Spinal cord (tissue), 10 donors: ENCODE measurements around the gene PLA2G4F. TPM values are rescaled to one million over a fixed set of nuclear protein-coding genes. Genes with fewer than 3 reads are reported as not detected.

Experiments
- DNase-seq, 6 donors: peaks; one replicate each; pipeline versions ENCODE4 v3.0.0 to v3.0.0-alpha.2; 2013 to 2015; ENCODE audit warnings: low spot score in 6 of 6, low read depth in 4 of 6
- H3K27ac ChIP-seq: one replicate; pipeline ENCODE4 v1.5.1; 2013; ENCODE audit warnings: low read depth, low read length, control low read depth
- H3K27me3 ChIP-seq: one replicate; pipeline ENCODE4 v1.6.1; 2013; ENCODE audit warnings: low read length; ENCODE audit not compliant: control insufficient read depth, insufficient read depth
- H3K36me3 ChIP-seq: one replicate; pipeline ENCODE4 v1.6.1; 2013; ENCODE audit warnings: low read length; ENCODE audit not compliant: control insufficient read depth, insufficient read depth
- H3K4me1 ChIP-seq: one replicate; pipeline ENCODE4 v1.6.1; 2013; ENCODE audit warnings: low read length; ENCODE audit not compliant: control insufficient read depth, insufficient read depth
- H3K4me3 ChIP-seq: one replicate; pipeline ENCODE4 v1.5.1; 2013; ENCODE audit warnings: low read depth, low read length, control low read depth
- H3K9me3 ChIP-seq: one replicate; pipeline ENCODE4 v1.6.1; 2013; ENCODE audit warnings: low read length; ENCODE audit not compliant: control insufficient read depth, insufficient read depth
- WGBS: methylation state at CpG from one replicate; pipeline ENCODE4 v1.1.5; 2013; ENCODE audit warnings: missing lambda C conversion rate; ENCODE audit not compliant: insufficient coverage; 5-methylcytosine and 5-hydroxymethylcytosine counted together
- polyA plus RNA-seq, 2 donors: library from polyadenylated mRNA; unstranded; fragments of 120-200 nt; gene quantifications; one replicate each; pipeline ENCODE4 v1.2.1, GENCODE V29; 2013; ENCODE audit not compliant: insufficient read length in 2 of 2
- total RNA-seq, 2 donors: library from RNA; depleted of rRNA in 1 of 2; stranded (reverse); fragments of 120-200 nt in 1 of 2; fragments of >200 nt in 1 of 2; gene quantifications; one replicate each; pipeline versions ENCODE4 v1.2.3 to v1.2.4, GENCODE V29; 2013 to 2014
- donor health status: healthy.

PLA2G4F gene
- total and polyA plus RNA-seq, 4 donors, result 0.11 to 0.25 (median 0.21) TPM; not detected in 1

DNA sequence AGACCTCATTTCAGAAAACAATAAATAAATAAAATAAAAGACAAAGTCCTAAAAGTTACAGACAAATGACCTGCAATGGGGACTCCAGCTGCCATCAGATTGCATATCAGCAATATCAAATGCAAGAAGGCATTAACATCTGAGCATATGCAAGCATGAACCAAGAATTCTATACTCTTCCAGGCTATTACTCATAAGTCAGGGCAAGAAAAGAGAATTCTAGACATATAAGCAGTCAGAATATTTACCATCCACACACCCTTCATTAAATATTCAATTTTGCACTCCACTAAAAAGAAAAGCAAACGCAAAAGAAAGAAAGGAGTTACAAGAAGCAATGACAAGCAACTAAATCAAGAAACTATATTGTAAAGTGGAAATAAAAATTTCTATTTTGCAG lies 21.1 kb downstream of the PLA2G4F start:
- no peaks in the 10 kb centered on the region for H3K27me3 ChIP-seq
- H3K27ac ChIP-seq, result no peak overlapping the region
- no peak for DNase-seq
- H3K4me1 ChIP-seq, result peaks cover 5% of the 10 kb centered on the region
- H3K9me3 ChIP-seq, result no peaks in the 10 kb centered on the region
- no CpG with 5 or more reads among the region's 1 CpG for WGBS
- H3K36me3 ChIP-seq, result no peaks in the 10 kb centered on the region
- H3K4me3 ChIP-seq, result no peak overlapping the region

GRCh38 chr15:42134617-42135245 lies 21.7 kb downstream of the PLA2G4F start:
- 100% methylated on average over 5 of the region's 6 CpGs for WGBS
- no peaks in the 10 kb centered on the region for H3K36me3 ChIP-seq

DNA sequence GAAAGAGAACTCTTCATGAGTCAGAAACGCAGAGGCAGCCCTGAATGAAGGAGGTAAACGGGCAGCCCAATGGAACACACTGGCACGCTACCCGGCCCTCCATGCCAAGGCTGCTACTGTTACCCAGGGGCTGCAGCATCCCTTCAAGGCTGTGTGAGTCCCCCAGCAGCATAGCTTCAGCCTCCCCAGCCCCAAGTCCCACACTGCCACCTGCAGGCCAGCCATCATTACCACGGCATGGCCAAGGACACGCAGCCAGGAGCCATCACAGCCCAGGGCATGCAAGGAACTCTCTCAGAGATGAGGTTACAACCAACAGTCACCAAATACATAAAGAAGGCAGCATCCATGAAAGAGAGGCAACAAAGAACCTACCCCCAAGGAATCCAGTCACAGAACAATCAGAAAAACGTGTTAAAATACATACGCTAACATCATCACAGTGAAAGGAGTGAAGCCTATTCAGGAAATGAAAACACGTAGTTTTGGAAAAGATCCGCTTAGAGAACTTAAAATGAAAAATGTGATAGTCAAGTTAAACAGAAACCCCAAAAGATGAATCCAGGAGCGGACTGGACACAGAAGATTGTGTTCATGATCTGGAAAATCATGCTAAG lies 22.4 kb downstream of the PLA2G4F start:
- no peaks in the 10 kb centered on the region for H3K36me3 ChIP-seq
- H3K9me3 ChIP-seq, result no peaks in the 10 kb centered on the region
- H3K4me1 ChIP-seq, result peaks cover 5% of the 10 kb centered on the region
- H3K4me3 ChIP-seq, result no peak overlapping the region
- H3K27ac ChIP-seq, result no peak overlapping the region
- no peak for DNase-seq
- no peaks in the 10 kb centered on the region for H3K27me3 ChIP-seq
- WGBS, result 79% methylated on average over 7 of the region's 11 CpGs

More at GRCh38 chr15:42134617-42135245, 21.7 kb downstream of the PLA2G4F start:
- Histone ChIP-seq H3K27ac (no peak overlapping the region), H3K4me1 (peaks cover 5% of the 10 kb centered on the region), H3K27me3 (no peaks in the 10 kb centered on the region), H3K4me3 (no peak overlapping the region), H3K9me3 (no peaks in the 10 kb centered on the region)
- DNase-seq, result no peak

- H3K4me3 ChIP-seq, result no peak overlapping the region
- no peaks in the 10 kb centered on the region for H3K9me3 ChIP-seq
- H3K36me3 ChIP-seq, result no peaks in the 10 kb centered on the region
- H3K4me1 ChIP-seq, result peaks cover 5% of the 10 kb centered on the region
- 100% methylated on average over 1 of the region's 4 CpGs for WGBS
- no peaks in the 10 kb centered on the region for H3K27me3 ChIP-seq
- no peak overlapping the region for H3K27ac ChIP-seq
- DNase-seq, result no peak
Measured at GRCh38 chr15:42133356-42133755, 23.1 kb downstream of the PLA2G4F start.

DNA sequence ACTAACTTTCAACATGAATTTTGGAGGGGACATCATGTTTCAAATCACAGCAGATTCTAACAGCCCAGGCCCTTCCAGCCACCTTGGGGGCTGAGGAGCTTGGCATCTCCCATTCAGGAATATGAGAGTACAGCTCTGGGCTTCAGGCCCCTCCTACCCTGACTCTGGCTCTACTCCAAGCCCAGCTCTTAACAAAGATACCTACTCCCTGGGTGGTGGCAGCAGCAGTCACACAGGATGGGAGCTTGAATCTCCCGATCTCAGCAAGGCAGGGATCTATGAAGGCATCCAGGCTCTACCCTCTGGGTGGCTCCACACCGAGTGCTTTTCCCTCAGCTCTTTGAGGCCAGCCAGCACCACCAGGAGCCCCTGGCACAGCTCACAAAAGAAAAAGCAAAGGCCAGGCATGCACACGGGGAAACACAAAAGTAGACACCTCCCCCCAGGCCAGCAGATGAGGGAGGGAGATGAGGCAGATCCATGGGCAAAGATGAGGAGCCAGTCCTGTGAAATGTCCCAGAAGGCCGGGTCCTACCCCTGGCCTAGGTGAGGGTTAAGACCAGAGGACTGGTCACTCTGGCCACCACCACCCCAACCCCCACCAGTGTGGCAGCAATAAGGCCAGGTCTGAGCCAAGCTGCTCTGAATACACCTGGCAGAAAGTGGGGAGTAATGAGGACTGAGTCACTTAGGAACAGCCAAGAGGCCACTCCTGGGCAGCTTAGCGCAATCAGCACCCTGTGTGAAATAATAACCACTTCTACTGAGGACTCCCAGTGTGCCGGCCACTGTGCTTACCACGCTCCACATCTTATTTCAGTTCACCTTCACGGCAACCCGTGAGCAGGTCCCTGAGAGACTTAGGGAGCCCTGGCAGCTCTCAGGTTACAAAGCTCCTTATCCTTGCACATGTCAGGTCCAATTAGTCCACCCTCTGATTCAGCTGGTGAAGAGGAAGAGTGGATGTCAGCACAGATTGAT lies 24.3 kb downstream of the PLA2G4F start:
- Histone ChIP-seq H3K4me3 (no peak overlapping the region), H3K9me3 (no peaks in the 10 kb centered on the region), H3K36me3 (no peaks in the 10 kb centered on the region), H3K27me3 (no peaks in the 10 kb centered on the region), H3K27ac (no peak overlapping the region), H3K4me1 (peaks cover 5% of the 10 kb centered on the region)
- WGBS, result 71% methylated on average over 7 of the region's 9 CpGs
- DNase-seq, result peak in 2 of 6 donors; percentile 21 to 53

DNA sequence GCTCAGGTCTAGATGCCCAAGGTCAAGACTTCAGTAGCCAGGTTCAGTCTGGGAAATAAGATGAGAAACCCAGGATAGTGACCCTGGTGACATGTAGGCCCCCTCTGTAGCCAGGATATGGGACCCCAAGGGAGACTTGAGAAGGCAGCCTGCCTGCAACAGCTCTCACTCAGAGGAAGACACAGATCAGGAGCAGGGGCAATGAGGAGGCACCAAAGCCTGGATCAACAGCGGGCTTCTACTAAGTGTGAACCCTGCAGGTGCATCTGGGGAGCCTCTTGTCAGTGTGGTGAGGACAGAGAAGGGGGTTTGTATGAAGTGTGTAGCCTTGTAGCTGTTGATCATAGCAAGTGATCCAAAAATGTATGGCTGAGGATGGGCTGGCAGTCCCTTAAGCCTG lies 25.4 kb downstream of the PLA2G4F start:
- 100% methylated on average over 1 of the region's 1 CpG for WGBS
- Histone ChIP-seq H3K9me3 (no peaks in the 10 kb centered on the region), H3K4me1 (peaks cover 5% of the 10 kb centered on the region), H3K36me3 (no peaks in the 10 kb centered on the region), H3K4me3 (no peak overlapping the region), H3K27me3 (no peaks in the 10 kb centered on the region), H3K27ac (no peak overlapping the region)
- no peak for DNase-seq

DNA sequence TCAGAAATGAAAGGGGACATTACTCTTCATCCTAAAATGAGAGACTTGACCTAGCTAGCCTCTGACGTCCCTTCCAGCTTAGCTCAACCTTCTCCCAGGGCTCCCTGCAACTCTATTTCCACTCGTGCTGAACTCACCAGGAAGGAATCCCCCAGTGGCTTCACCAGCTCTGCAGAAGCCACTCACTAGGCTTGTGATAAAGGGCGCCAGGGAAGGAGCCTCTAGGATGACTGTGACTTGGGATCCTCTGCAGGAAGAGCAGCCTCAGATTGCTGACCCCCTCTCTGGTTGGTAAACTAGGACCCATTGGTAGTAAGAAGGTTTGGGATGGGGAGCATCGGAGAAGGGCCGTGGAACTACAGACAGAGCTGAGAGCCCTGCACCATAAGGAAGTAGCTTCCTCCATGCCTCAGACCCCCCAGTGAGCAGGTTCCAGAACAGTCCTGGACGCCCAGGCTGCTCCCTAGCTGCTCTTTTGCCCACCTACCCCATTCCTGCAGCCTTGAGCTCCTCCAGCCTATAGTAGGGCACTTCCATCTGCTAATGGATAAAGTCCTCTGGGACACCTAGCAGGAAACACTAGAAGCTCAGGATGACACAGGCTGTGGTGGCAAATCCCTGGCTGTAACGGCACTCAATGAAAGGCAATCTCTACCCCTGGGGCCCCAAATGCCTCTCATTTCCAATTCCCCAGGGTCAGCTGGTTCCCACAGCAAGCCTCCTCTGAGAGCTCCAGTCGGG lies 26.0 kb downstream of the PLA2G4F start:
- no peak overlapping the region for H3K4me3 ChIP-seq
- peaks cover 5% of the 10 kb centered on the region for H3K4me1 ChIP-seq
- WGBS, result 49% methylated on average over 6 of the region's 8 CpGs
- no peak for DNase-seq
- no peak overlapping the region for H3K27ac ChIP-seq
- no peaks in the 10 kb centered on the region for H3K27me3 ChIP-seq
- H3K36me3 ChIP-seq, result no peaks in the 10 kb centered on the region
- H3K9me3 ChIP-seq, result no peaks in the 10 kb centered on the region

- Histone ChIP-seq H3K9me3 (no peaks in the 10 kb centered on the region), H3K4me3 (no peak overlapping the region), H3K27ac (no peak overlapping the region), H3K4me1 (peaks cover 5% of the 10 kb centered on the region), H3K27me3 (no peaks in the 10 kb centered on the region), H3K36me3 (no peaks in the 10 kb centered on the region)
- DNase-seq, result no peak
- WGBS, result no CpG with 5 or more reads among the region's 2 CpGs
Measured at GRCh38 chr15:42129364-42129763, 27.1 kb downstream of the PLA2G4F start.

DNA sequence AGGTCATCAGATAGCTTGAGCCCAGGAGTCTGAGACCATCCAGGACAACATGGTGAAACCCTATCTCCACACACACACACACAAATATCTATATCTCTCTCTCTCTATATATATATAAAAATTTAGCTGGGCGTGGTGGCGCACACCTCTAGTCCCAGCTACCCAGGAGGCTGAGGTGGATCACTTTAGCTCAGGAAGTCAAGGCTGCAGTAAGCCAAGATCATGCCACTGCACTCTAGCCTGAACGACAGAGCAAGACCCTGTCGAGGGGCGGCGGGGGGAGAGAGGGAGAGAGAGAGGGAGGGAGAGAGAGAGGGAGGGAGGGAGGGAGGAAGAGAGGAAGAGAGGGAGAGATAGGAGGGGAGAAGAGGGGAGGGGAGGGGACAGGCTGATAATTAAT lies 28.0 kb downstream of the PLA2G4F start:
- Histone ChIP-seq H3K27ac (no peak overlapping the region), H3K36me3 (no peaks in the 10 kb centered on the region), H3K4me3 (no peak overlapping the region), H3K9me3 (no peaks in the 10 kb centered on the region), H3K4me1 (peaks cover 5% of the 10 kb centered on the region), H3K27me3 (no peaks in the 10 kb centered on the region)
- no peak for DNase-seq
- WGBS, result 60% methylated on average over 4 of the region's 6 CpGs
